ENCODE data around the gene TCF7L1. TPM values are rescaled to one million over a fixed set of nuclear protein-coding genes. Genes with fewer than 3 reads are reported as not detected.
A peak's percentile ranks its signal among the peaks of the same experiment; 100 is the strongest.

TCF7L1 gene
- total RNA-seq, 6 experiments from 2014 or later = 1.2 to 8.8 (median 3.7) TPM

GRCh38 chr2:85156619-85157018 is 23.4 kb downstream of the TCF7L1 start:
- ATAC-seq = no peak
- peaks cover 0 to 18% (median 0%) of the 10 kb centered on the region in 4 donors for H3K4me1 ChIP-seq
- 100% methylated on average over 3 of the region's 3 CpGs for WGBS (ENCODE audit: insufficient coverage, low coverage, low lambda C conversion rate, missing lambda C conversion rate)
- DNase-seq = no peak
- H3K36me3 ChIP-seq = no peaks in the 10 kb centered on the region
- intact Hi-C loops (cut with DNase I) = no loop called here
- TF ChIP-seq POLR2A (IDR thresholded peaks at IDR 0.05) (no peak), CTCF (IDR thresholded peaks at IDR 0.05) (no peak)
- H3K4me3 ChIP-seq = no peak overlapping the region
- H3K9me3 ChIP-seq = no peaks in the 10 kb centered on the region
- no peaks in the 10 kb centered on the region for H3K27me3 ChIP-seq
- H3K27ac ChIP-seq = no peak overlapping the region

GRCh38 chr2:85157345-85157744 is 24.2 kb downstream of the TCF7L1 start:
- WGBS (ENCODE audit: insufficient coverage, low coverage, low lambda C conversion rate, missing lambda C conversion rate) = 100% methylated on average over 1 of the region's 1 CpG
- no peaks in the 10 kb centered on the region for H3K36me3 ChIP-seq
- H3K27me3 ChIP-seq = no peaks in the 10 kb centered on the region
- TF ChIP-seq POLR2A (IDR thresholded peaks at IDR 0.05) (no peak), CTCF (IDR thresholded peaks at IDR 0.05) (no peak)
- no peak overlapping the region for H3K4me3 ChIP-seq
- intact Hi-C loops (cut with DNase I) = no loop called here
- no peaks in the 10 kb centered on the region for H3K9me3 ChIP-seq
- H3K27ac ChIP-seq = no peak overlapping the region
- DNase-seq (no peak), ATAC-seq (no peak)
- H3K4me1 ChIP-seq = peaks cover 0 to 22% (median 3%) of the 10 kb centered on the region in 4 donors

GRCh38 chr2:85158559-85159273 is 25.5 kb downstream of the TCF7L1 start:
- Histone ChIP-seq H3K36me3 (no peaks in the 10 kb centered on the region), H3K27me3 (no peaks in the 10 kb centered on the region), H3K27ac (no peak overlapping the region), H3K4me3 (no peak overlapping the region), H3K4me1 (peaks cover 0 to 31% (median 4%) of the 10 kb centered on the region in 4 donors), H3K9me3 (no peaks in the 10 kb centered on the region)
- DNase-seq = no peak
- 59% methylated on average over 12 of the region's 14 CpGs for WGBS (ENCODE audit: insufficient coverage, low coverage, low lambda C conversion rate, missing lambda C conversion rate)
- TF ChIP-seq CTCF (IDR thresholded peaks at IDR 0.05) = no peak
- TF ChIP-seq POLR2A (IDR thresholded peaks at IDR 0.05) = no peak
- intact Hi-C loops (cut with DNase I) = no loop called here
- peak; percentile 30 to 68 (median 39) for ATAC-seq

GRCh38 chr2:85159589-85159988 is 26.4 kb downstream of the TCF7L1 start:
- no peak overlapping the region for H3K27ac ChIP-seq
- intact Hi-C loops (cut with DNase I) = no loop called here

More at GRCh38 chr2:85159589-85159988, 26.4 kb downstream of the TCF7L1 start:
- Histone ChIP-seq H3K4me3 (no peak overlapping the region), H3K27me3 (no peaks in the 10 kb centered on the region), H3K9me3 (no peaks in the 10 kb centered on the region), H3K36me3 (no peaks in the 10 kb centered on the region), H3K4me1 (peaks cover 0 to 31% (median 4%) of the 10 kb centered on the region in 4 donors)
- ATAC-seq (no peak), DNase-seq (no peak)
- TF ChIP-seq POLR2A (IDR thresholded peaks at IDR 0.05) (no peak), CTCF (IDR thresholded peaks at IDR 0.05) (no peak)
- WGBS (ENCODE audit: insufficient coverage, low coverage, low lambda C conversion rate, missing lambda C conversion rate) = 54% methylated on average over 3 of the region's 6 CpGs

All from right lobe of liver (tissue), 6 donors.